ENCODE measurements around the gene USP3. TPM values are rescaled to one million over a fixed set of nuclear protein-coding genes. Genes with fewer than 3 reads are reported as not detected.

The USP3 gene
- total and polyA plus RNA-seq, 9 of the 15 experiments (the other 6 are each of a cell fraction or from before 2014, with no cell fraction given), result 17.3 to 54.3 (median 34.8) TPM

- H3K27ac ChIP-seq (ENCODE audit: extremely low read depth, low read depth, low read length), result no peak overlapping the region
- no peak overlapping the region for H3K9ac ChIP-seq (ENCODE audit: insufficient read depth in 1 of 2, low read depth in 2 of 2, low read length in 2 of 2)
- in situ Hi-C loops (cut with MboI), result loop anchor here (25.0 kb wide), 1 partner anchor 599 kb away; no protein-coding TSS in a partner anchor
- H3K27me3 ChIP-seq (ENCODE audit: control insufficient read depth in 2 of 2, insufficient read depth in 2 of 2, low read length in 2 of 2), result no peaks in the 10 kb centered on the region
- no TSS peak for BruUV-seq (replicated peaks)
- CTCF ChIA-PET (ENCODE audit: low intra/inter-chr PET ratio), result no interaction called here
- no peaks in the 10 kb centered on the region for H3K36me3 ChIP-seq (ENCODE audit: control insufficient read depth, insufficient read depth, low read length)
- no peaks in the 10 kb centered on the region; the same call in 1 of the 2 replicates for H3K9me3 ChIP-seq (replicated peaks; ENCODE audit: control insufficient read depth, insufficient read depth, low read depth, low read length)
- POLR2A ChIA-PET, result interaction anchor here (1.0 kb wide), 1 partner anchor 57 kb away, joined by 3 read pairs; no protein-coding TSS in a partner anchor
- H4K20me1 ChIP-seq (replicated peaks; ENCODE audit: control insufficient read depth, insufficient read depth, low read length), result no peaks in the 10 kb centered on the region
- no peak overlapping the region for H3K4me3 ChIP-seq
- FAIRE-seq, result no peak
- ATAC-seq, result no peak
- WGBS (ENCODE audit: insufficient coverage, low coverage, missing lambda C conversion rate), result 18% methylated on average over 5 of the region's 5 CpGs
- H3K4me2 ChIP-seq (ENCODE audit: insufficient read depth, low read length), result no peak overlapping the region
- no peak overlapping the region for H2AFZ ChIP-seq (ENCODE audit: low read depth, low read length)
- no peaks in the 10 kb centered on the region for H3K79me2 ChIP-seq (ENCODE audit: control insufficient read depth, insufficient read depth, low read length)
- intact Hi-C loops (cut with micrococcal nuclease), result no loop called here
- H3K9me1 ChIP-seq (ENCODE audit: control insufficient read depth, insufficient read depth, low read length), result no peaks in the 10 kb centered on the region
- peaks cover 5 to 8% of the 10 kb centered on the region in 2 experiments; a peak in 4 of 5 replicates for H3K4me1 ChIP-seq (replicated peaks in 1 of 2; ENCODE audit: control insufficient read depth in 2 of 2, insufficient read depth in 2 of 2, low read length in 2 of 2)
- DNase-seq (ENCODE audit: extremely low read depth in 1 of 4, low spot score in 3 of 4), result no peak
- TF ChIP-seq DACH1 (IDR thresholded peaks at IDR 0.05; ENCODE audit: partially characterized antibody) (no peak), NCOA4 (IDR thresholded peaks at IDR 0.05; ENCODE audit: partially characterized antibody) (no peak), PRDM10 (IDR thresholded peaks at IDR 0.05; ENCODE audit: partially characterized antibody) (no peak), ZC3H8 (IDR thresholded peaks at IDR 0.05) (no peak), ELF4 (CRISPR knock-in tag; IDR thresholded peaks at IDR 0.05) (no peak), CTBP1 (IDR thresholded peaks at IDR 0.05; ENCODE audit: borderline replicate concordance) (no peak), MED1 (CRISPR knock-in tag; IDR thresholded peaks at IDR 0.05; ENCODE audit: borderline replicate concordance) (no peak), E2F8 (IDR thresholded peaks at IDR 0.05; ENCODE audit: low read depth, partially characterized antibody) (no peak), ZSCAN32 (CRISPR knock-in tag; IDR thresholded peaks at IDR 0.05) (no peak), ZNF354B (CRISPR knock-in tag; IDR thresholded peaks at IDR 0.05) (no peak), U2AF2 (optimal IDR thresholded peaks at IDR 0.05; ENCODE audit: low read depth, low read length) (no peak), ZNF175 (CRISPR knock-in tag; IDR thresholded peaks at IDR 0.05; ENCODE audit: low read depth) (no peak), ZNF707 (CRISPR knock-in tag; conservative IDR thresholded peaks at IDR 0.05) (no peak), ZNF143 (CRISPR knock-in tag; IDR thresholded peaks at IDR 0.05) (no peak), ZNF561 (CRISPR knock-in tag; conservative IDR thresholded peaks at IDR 0.05) (no peak), ZNF24 (IDR thresholded peaks at IDR 0.05) (no peak), TEAD2 (tag; IDR thresholded peaks at IDR 0.05) (no peak)
- TF ChIP-seq, protein P1, sequence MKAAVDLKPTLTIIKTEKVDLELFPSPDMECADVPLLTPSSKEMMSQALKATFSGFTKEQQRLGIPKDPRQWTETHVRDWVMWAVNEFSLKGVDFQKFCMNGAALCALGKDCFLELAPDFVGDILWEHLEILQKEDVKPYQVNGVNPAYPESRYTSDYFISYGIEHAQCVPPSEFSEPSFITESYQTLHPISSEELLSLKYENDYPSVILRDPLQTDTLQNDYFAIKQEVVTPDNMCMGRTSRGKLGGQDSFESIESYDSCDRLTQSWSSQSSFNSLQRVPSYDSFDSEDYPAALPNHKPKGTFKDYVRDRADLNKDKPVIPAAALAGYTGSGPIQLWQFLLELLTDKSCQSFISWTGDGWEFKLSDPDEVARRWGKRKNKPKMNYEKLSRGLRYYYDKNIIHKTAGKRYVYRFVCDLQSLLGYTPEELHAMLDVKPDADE (conservative IDR thresholded peaks at IDR 0.05; ENCODE audit: control insufficient read depth, low read depth, low read length), result no peak
These were observed 40.6 kb upstream of the USP3 start for GRCh38 chr15:63463793-63464192.

Measured in K562 (cell line).